Colon (tissue), 2 donors: Measurements from ENCODE around the gene KCNH3.
"Not testable (repeated sequence)": the region's sequence is repeated elsewhere in the genome, so short reads cannot be mapped to it uniquely, and the experiment has no call there.

ENCODE experiments used
- FAIRE-seq: peaks from 2 replicates; lab custom pipeline; 2012; peaks lifted over from hg19 to GRCh38; lab: Jason Lieb, UNC
- donor health status: control.
- donor health status: control.

Gene KCNH3

GRCh38 chr12:49529414-49529813, 9.4 kb upstream of the KCNH3 start:
- no peak for FAIRE-seq

DNA sequence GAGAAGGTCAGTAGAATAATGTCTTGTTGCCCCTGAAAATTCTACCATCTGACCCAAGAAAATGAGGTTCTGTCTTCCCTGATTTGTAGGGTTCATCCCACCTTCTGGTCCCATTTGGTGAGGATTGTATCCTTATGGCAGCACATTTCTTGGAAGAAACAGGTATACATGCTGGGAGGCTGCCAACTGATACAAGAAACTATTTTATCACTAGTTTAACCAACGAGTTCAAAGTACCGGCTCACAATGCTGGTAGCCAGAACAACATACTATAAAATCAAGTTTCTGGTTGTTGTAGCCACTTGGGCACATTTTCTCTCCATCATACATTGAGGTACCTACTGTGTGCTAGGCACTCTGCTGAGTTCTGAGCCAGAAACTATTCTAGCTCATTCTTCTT, 7.1 kb upstream of the KCNH3 start:
- FAIRE-seq: no peak

DNA sequence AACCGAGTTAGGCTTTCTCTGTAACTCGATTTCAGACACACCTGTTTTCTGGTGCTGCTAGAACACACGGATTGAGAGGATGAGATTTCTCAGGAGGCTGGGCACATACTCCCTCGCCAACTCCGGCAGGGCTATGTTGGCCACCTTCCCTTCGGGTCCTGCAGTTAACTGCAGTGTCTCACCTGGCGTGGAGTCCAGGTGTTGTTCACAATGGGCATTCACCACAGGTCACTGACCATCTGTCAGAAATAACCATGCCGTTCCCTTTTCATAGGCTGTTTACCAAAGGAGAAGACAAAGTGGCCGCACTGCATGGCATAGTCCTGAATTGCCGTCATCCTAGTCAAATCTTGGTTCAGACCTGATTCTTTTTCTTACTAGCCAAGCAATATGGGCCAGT, 5.5 kb upstream of the KCNH3 start:
- FAIRE-seq: no peak

- FAIRE-seq: not testable (repeated sequence)
Observed at GRCh38 chr12:49534122-49534521, 4.7 kb upstream of the KCNH3 start.

DNA sequence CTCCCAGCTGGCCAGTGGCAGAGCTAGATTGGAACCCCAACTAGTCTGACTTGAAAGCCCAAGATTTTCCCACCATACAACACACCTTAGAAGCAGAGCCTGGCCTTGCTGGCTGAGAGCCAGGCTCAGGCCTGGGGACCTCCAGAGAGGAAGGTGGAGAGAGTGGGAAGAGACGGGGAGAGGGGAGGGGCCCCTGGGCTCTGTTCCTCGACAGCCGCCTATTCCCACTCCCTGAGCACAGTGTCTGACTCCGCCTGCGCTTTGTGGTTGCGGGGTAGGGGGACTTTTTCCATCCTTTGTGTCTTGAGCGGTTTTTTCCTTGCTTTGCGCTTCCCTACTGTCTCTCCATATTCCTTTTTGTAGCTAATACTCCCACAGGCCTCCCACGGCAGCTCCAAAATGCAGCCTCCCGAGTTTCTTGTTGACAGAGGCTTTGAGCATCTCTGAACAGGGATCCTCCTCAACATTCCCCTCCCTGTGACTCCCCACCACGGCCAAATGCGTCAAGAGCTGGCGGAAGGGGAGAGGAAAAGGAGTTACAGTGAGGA, 4.0 kb upstream of the KCNH3 start:
- FAIRE-seq: no peak

DNA sequence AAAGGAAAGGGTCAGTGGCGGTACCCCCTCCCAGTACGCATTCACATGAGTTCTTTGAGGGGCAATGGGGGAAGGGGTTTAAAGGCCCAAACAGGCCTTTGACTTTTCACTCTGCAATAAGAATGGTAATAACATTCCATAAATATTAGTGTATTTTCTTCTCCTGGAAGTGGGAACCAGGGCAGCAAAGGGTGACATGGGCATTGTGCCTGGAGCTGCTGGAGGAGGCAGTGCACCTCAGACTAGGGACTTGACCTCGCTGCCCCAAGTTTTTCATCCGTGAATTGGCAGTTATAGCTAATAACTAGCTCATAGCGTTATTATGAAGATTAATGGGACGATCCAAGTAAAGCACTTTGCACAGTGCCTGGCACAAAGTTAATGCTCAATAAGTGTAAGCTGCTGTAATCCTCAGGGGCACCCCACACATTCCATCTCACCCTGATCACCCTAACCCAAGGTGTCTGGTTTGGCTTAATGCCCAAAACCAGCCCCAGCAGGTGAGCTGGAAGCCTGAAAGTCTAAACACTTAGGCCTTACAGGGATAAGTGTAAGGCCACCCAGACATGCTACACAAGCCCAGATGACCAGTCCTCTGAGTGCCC, 2.8 kb upstream of the KCNH3 start:
- no peak for FAIRE-seq

GRCh38 chr12:49536526-49537071, 2.2 kb upstream of the KCNH3 start:
- FAIRE-seq: no peak

- no peak for FAIRE-seq
Observed at GRCh38 chr12:49537231-49537751, 1.5 kb upstream of the KCNH3 start.

DNA sequence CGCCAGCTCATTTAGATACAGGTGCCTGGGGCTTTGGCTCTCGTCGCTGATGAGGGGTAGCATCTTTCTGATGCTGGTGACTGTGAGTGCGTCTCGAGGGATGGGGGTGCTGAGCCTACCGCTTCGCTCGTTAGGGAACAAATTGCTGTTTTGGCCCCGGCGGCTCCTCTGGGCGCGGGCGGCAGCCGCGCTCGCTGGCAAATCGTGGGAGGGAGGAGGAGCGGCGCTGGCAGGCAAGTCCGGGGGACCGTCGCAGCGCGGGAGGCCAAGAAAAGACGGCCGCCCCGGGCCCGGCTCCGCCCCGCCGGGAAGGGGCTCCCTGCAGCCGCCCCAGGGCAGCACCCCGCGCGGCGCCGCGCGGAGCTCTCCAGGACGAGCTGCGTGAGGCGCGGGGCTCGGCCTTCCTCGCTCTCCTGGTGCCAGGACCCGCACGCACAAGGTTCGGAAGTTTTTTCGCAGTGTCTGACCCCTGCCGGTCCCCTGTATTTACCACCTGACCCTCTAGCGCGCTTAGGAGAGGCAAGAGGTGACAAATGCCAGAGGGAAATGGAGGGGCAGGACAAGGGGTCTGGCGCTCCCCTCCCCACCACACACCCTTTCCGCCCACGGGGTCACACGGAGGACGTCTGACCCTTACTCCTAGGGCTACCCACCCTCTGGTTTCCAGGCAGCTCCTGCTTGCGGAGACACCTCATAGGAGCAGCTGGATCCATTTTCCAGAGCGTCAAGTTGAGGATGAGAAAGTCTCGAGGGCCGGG, 899 bp upstream of the KCNH3 start:
- no peak for FAIRE-seq

- no peak for FAIRE-seq
Observed at GRCh38 chr12:49539406-49540228, 787 bp downstream of the KCNH3 start.

GRCh38 chr12:49540229-49541139, 1.7 kb downstream of the KCNH3 start:
- no peak for FAIRE-seq

DNA sequence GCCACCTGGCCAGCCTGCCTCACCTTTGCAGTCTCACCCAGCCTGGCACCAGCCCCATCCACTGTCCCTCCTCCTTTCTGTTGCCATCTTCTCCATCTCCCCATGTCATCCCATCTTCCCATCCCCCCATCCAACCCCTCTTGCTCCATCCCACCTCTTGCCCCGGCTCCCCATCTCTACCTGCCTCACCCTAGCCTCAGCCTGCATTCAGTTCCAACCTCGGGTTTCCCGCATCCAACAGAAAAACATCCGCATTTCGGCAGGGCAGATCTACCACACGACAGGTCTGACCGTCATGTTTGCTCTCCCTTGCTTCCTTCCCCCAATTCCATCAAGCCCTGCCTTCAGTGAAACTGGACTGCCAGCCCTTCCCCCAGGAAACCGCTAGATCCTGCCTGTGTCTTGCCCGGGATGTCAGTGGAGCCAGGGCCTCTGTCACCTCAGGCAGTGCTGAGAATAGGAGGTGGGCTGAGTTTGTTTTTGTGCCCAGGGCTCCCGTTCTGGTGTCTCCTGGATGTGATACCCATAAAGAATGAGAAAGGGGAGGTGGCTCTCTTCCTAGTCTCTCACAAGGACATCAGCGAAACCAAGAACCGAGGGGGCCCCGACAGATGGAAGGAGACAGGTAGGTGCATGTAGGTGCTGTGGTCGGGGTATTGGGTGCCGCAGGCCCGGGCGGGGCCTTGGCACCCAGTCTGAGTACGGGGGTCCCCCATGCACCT, 2.5 kb downstream of the KCNH3 start:
- no peak for FAIRE-seq

- FAIRE-seq: no peak
Observed at GRCh38 chr12:49541911-49542505, 3.2 kb downstream of the KCNH3 start.

- no peak for FAIRE-seq
Observed at GRCh38 chr12:49542592-49543160, 3.8 kb downstream of the KCNH3 start.

- no peak for FAIRE-seq
Observed at GRCh38 chr12:49543221-49543913, 4.5 kb downstream of the KCNH3 start.

GRCh38 chr12:49543914-49544815, 5.3 kb downstream of the KCNH3 start:
- no peak for FAIRE-seq

DNA sequence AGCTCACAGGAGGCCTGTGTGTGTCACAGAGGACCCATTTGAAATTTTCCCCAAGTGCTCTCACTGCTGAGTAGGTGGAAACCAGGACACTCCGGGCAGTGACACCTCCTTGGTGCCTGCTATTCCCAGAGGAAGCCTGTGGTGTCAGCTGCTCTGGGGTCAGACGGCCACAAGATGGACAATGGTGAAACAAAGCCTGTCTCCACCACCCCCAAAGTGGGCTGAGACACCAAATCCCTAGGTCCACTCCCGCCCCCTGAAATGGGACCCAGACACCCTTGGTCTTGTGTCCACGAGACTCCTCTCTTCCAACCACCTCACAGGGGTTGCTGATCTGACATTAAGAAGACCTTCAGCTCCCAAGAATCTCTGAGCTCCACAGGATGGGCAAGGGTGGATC, 7.0 kb downstream of the KCNH3 start:
- no peak for FAIRE-seq

GRCh38 chr12:49546481-49546880, 7.7 kb downstream of the KCNH3 start:
- no peak for FAIRE-seq
